ENCODE data around the gene PODXL2.
A peak's percentile ranks its signal among the peaks of the same experiment; 100 is the strongest.
"Not testable (repeated sequence)": the region's sequence is repeated elsewhere in the genome, so short reads cannot be mapped to it uniquely, and the experiment has no call there.

The PODXL2 gene

DNA sequence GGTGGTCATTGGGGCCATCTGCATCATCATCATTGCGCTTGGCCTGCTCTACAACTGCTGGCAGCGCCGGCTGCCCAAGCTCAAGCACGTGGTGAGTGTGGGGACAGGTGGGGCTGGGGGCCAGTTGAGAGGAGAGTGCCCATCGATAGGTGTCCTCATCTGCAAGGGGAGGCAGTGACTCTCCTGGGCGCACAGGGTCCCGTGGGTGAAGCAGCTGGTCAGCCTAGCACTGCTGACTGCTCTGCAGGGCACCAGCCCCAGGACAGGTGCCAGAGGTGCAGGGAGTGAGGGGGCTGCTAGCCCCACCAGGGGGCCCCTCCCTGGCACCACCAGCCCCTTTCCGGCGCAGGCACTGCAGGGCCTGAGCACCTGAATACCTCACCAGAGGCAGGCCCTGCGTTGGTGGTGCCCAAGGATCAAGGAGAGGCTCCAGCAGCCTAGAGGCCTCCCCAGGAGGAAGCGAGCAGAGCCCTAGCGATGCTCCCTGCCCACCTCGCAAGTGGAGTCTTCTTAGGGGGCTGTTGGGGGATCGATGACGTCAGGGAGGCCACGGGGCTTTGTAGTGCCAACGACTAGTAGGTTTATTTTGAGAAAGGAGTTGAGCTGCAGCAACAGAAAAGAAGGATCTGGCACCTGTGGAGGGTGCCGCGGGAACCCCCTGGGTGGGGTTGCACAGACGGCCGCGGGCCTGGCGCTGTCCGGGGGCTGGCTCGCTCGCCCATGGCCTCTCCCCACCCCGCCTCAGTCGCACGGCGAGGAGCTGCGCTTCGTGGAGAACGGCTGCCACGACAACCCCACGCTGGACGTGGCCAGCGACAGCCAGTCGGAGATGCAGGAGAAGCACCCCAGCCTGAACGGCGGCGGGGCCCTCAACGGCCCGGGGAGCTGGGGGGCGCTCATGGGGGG, 42.8 kb downstream of the PODXL2 start:
- Histone ChIP-seq H3K27ac (peak overlapping the region; percentile 79 to 99 (median 94)), H3K4me3 (peak overlapping the region; percentile 77 to 93 (median 89))

DNA sequence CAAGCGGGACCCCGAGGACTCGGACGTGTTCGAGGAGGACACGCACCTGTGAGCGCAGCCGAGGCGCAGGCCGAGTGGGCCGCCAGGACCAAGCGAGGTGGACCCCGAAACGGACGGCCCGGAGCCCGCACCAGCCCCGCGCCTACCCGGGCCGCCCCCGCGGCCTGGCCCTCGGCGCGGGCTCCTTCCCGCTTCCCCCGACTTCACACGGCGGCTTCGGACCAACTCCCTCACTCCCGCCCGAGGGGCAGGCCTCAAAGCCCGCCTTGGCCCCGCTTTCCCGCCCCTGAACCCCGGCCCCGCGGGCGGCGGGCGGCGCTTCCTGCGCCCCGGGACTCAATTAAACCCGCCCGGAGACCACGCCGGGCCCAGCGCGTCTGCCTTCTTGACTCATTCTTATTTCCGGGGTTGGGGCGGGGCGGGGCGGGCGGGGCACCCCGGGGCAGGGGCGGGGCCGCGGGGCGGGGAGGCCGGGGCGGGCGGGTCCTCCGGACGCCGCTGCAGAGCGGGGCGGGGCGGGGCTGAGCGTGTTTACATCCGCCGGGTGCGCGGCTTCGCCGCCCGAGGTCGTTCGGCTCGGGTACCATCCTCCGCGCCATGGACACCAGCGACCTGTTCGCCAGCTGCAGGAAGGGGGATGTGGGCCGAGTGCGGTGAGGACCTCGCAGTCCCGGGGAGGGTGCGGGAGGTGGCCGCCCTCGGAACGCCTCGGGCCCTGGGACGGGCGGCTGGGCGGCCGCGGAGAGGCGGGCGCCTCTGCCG, 43.6 kb downstream of the PODXL2 start, which contains the start of gene ABTB1:
Gene ABTB1 (plus strand): TSS at position 524 of the 762 bp plus-strand sequence. CDS start 74 bp downstream, at position 598.
- H3K27ac ChIP-seq: peak within 1 kb of the TSS; percentile 82 to 99 (median 94)
- peak within 1 kb of the TSS; percentile 77 to 93 (median 89) for H3K4me3 ChIP-seq

DNA sequence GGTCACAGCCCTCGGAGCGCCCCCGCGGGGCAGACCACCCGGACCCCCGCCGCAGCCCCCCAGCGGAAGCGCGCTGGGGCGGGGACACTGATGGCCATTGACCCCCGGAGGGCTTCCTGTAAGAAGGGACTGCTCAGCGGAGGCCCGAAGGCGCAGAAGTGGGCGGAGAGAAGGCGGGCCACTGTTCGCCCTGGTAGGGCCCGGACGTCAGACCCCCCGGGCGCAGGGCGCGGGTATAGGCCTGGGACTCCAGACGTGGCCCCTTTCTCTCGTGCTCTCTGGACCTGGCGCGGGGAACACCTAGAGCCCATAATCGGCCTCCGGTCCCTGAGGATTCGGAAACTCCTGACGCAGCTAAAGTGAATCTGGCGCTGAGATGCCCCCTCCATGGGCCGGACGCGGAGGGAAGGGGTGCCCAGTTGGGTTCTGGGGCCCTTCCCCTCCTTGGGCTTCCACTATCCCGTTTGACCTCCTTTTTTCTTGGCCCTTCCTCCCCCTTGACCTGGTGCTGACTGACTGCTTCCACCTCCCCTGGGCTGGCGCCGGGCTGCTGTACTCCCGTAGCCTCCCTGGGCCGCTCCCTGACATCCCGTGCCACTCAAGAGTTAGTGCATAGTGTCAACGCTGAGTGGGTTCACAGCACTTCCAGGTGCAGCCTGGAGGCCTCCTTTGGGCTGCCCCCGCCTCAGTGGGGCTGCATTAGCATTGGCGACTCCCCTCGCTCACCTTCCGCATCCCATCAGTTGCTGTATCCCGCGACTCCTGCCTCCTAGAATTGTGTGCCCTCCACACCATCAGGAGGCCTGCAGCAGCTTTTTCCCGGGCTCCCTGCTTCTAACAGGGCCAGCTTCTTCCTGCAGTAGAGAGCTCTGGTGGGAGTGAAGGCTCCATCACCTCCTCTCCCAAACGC, 44.5 kb downstream of the PODXL2 start:
- Histone ChIP-seq H3K27ac (peak overlapping the region; percentile 25 to 99 (median 91)), H3K4me3 (peak overlapping the region; percentile 77 to 93 (median 89))

DNA sequence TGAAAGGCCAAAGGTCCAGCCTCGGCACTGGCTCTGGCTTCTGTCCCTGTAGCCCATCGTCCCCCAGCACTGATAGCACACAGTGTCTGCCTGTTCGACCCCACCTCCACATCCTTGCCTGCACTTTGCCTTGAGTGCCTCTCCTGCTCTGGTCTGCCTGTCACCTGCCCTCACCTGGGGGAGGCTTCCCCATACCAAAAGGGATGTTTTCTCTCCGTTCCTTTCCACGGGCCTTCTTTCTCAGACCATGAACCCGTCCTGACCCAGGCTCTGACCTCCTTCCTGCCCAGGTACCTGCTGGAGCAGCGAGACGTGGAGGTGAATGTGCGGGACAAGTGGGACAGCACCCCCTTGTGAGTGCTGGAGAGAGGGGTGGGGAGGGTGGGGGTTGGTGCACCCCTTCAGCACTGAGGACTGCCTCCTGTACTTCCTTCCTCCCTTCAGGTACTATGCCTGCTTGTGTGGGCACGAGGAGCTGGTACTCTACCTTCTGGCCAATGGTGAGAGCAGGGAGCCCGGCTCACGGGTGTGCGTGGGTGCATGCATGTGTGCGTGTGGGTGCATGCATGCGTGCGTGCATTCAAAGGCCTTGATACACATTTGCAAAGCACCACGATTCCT, 45.2 kb downstream of the PODXL2 start:
- Histone ChIP-seq H3K27ac (peak overlapping the region in 7 of 21 experiments; percentile 72 to 99 (median 94)), H3K4me3 (peak overlapping the region in 4 of 7 experiments; percentile 80 to 93 (median 90))

DNA sequence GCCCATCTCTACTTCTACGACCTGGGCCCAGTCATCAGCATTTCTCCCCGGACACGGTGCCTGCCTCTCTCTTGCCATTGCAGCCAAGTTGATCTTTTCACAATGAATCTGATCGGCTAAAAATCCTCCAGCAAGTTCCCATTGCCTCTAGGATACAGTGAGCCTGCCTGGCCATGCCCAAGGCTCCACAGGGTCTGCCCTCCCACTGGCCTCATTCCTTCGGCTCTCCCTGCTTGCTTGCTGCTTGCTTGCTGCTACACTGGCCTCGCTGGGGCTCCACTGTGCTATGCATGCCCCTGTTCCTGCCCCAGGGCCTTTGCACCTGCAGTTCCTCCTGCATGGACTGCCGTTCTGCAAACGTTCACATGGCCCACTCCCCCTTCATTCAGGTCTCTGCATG, 45.8 kb downstream of the PODXL2 start:
- no peak overlapping the region for H3K27ac ChIP-seq
- no peak overlapping the region for H3K4me3 ChIP-seq

DNA sequence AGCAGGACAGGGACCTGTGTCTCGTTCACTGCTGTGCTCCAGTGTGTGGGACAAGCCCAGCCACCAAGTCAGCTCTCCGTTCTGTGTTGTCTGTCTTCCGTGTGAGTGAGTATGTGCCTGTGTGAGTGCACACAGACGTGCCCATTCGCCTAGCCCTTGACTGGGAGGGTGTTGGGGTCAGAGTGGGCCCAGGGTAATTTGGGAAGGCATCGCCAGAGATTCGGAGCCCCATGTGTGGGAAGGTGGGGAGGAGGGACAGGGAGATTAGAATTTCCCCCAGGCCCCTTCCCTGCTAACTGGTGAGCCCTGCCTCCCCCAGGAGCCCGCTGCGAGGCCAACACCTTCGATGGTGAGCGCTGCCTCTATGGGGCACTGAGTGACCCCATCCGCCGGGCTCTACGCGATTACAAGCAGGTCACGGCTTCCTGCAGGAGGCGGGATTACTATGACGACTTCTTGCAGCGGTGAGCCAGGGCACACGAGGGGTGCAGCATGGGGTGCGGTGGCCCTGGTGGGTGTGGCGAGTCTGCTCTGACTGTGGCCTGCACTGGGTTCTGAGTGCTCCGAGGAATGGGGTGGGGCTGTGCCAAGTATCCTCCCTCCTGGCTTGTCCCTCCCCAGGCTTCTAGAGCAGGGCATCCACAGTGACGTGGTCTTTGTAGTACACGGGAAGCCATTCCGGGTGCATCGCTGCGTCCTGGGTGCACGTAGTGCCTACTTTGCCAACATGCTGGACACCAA, 46.8 kb downstream of the PODXL2 start:
- Histone ChIP-seq H3K27ac (peak overlapping the region in 1 of 21 experiments; percentile 5), H3K4me3 (no peak overlapping the region)

DNA sequence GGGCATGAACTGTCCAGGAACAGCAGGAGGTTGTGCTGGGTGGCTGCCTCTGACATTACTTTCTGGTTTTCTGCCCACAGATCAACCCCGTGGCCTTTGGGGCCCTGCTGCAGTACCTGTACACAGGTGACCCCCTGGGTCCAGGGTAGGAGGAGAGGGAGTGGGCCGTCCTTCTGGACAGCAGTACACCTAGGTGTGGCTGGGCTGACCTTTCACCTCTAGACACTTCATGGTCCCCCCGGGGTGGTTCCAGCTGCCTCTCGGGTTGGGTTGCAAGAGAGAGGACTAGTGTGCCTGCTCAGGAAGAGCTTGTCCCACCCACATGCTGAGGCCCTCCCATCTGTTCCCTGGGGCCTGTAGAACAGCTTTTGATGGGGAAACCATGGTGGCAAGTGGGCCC, 47.5 kb downstream of the PODXL2 start:
- Histone ChIP-seq H3K4me3 (no peak overlapping the region), H3K27ac (peak overlapping the region in 1 of 21 experiments; percentile 5)

DNA sequence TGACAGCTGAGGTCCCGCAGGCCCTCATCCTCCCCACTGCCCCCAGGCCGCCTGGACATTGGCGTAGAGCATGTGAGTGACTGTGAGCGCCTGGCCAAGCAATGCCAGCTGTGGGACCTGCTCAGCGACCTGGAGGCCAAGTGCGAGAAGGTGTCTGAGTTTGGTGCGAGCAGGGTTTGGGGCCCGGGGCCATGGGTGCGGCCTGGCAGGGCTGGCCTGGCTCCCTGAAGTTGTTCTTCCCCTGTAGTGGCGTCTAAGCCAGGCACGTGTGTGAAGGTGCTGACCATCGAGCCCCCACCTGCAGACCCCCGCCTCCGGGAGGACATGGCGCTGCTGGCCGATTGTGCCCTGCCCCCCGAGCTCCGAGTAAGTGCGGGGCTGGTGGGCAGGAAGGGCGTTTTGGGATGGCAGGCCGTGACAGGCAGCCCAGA, 48.0 kb downstream of the PODXL2 start:
- Histone ChIP-seq H3K27ac (peak overlapping the region in 1 of 21 experiments; percentile 5), H3K4me3 (no peak overlapping the region)

DNA sequence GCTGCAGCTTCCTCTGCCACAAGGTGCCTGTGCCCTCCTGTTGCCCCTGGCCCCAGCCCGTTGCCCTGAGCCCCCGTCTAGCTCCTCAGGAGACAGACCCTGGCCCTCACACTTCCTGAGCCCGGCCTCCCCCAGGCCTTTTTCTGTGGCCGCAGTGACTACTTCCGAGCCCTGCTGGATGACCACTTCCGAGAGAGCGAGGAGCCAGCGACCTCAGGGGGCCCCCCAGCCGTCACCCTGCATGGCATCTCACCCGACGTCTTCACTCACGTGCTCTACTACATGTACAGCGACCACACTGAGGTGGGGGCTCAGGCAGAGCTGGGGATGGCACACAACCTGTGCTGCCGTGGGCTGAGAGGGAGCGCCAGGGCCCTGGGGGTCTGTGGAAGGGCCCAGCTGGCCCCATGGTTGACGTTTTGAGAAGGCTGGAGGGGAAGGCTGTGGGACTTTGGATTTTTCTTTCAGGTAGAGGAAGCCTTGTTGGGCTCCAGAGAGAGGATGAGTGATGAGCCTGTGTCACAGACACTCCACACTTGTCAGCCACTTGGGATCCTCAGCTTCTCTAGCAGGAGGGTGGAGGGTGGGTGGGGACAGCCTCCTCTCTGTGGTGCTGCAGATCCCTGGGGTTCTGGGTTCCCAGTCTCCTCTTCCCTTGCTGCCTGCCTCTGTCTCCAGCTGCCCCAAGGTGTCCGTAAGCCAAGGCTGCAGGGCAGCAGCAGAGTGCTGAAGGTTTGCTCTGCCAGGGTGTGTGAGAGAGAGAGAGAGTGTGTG, 48.7 kb downstream of the PODXL2 start:
- peak overlapping the region in 3 of 21 experiments; percentile 20 to 44 (median 30) for H3K27ac ChIP-seq
- no peak overlapping the region for H3K4me3 ChIP-seq

DNA sequence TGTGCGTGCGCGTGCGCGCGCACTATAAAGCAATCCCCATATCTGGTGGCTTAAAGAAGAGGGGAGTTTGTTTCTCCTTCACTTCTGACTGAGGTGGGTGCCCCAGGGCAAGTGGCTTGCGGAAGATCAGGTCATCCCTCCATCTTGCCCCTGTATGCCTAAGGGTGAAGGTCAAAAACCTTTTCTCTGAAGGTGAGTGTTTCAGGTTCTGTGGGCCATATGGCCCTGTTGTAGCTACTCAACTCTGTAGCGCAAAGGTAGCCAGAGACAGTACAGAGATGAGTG, 49.3 kb downstream of the PODXL2 start:
- peak overlapping the region in 2 of 21 experiments; percentile 30 to 44 for H3K27ac ChIP-seq
- H3K4me3 ChIP-seq: no peak overlapping the region

DNA sequence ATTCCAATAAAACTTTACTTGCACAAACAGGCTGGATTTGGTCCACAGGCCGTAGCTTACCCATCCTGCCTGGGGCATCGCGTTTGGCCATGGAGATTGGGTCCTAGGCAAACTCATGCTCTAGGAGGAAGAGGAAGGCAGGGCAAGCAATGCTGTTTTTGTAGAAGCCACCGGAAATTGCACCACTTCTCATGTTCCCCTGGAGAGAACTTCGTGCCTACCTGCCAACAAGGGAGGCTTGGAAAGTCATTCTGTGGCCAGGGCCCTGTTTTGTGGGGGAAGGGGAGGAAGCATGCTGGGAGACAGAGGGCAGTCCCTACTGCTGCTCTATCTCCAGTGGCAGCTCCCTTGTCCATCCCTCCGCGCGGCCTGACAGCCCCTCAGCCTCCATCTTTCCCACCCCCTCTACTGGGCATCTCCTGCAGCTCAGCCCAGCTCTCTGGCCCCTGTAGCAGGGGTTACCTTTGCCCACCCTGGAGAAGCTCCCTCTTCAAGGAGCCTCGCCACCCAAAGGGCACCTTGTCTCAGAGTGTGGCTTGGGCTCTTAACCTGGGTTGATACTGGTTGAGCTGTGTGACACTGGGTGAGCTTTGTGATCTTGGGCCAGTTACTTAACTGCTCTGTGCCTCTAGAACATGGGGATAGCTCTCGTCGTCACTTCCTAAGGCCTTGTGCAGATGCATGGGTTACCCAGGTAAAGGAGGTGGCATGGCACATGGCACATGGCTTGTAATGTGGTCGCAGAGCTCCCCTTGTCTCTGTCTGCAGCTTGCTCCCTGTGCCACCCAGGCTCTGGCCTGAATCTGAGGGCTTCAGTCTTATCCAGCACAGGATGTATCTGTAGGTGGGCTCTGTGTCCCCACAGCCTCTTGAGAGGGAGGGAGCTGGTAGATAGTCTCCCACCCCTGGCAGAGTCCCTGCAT, 49.9 kb downstream of the PODXL2 start:
- Histone ChIP-seq H3K4me3 (no peak overlapping the region), H3K27ac (no peak overlapping the region)

DNA sequence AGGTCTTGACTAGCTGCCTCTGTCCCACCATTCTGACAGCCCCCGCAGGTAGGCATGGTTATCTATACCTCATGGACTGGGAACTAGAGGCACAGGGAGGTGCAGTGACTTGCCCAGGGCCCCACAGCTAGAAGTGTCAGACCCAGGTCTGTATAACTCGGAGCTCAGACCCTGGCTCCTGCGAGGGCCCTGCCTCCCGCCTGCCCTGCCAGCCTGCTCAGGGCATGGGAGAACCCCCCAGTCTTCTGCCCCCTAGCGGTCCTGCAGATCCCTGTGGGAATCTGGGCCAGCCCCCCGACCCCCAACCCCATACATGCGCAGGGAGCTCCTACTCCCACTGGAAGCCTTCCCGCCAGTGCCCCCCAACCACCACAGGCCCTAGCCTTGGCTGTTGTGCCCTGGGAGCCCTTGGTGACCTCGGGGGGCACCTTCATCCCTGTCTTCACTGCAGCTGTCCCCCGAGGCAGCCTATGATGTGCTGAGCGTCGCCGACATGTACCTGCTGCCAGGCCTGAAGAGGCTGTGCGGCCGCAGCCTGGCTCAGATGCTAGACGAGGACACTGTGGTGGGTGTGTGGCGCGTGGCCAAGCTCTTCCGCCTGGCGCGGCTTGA, 50.7 kb downstream of the PODXL2 start:
- H3K27ac ChIP-seq: no peak overlapping the region

DNA sequence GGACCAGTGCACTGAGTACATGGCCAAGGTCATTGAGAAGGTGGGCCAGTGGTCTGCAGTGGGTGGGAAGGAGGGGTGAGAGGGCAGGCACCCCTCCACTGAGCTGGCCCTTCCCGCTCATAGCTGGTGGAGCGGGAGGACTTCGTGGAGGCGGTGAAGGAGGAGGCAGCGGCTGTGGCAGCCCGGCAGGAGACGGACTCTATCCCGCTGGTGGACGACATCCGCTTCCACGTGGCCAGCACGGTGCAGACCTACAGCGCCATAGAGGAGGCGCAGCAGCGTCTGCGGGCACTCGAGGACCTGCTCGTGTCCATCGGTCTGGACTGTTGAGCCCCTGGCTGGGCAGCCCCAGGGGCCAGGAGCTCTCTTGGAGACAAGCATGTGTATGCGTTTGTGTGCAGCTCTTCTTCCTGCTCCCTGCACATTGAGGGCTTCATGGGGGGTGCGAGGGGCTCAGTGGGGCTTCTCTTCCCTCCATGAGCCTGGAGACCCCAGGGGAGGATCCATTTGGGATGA, 51.2 kb downstream of the PODXL2 start:
- Histone ChIP-seq H3K4me3 (no peak overlapping the region), H3K27ac (no peak overlapping the region)

More for the DNA sequence above, 50.7 kb downstream of the PODXL2 start:
- H3K4me3 ChIP-seq: no peak overlapping the region

DNA sequence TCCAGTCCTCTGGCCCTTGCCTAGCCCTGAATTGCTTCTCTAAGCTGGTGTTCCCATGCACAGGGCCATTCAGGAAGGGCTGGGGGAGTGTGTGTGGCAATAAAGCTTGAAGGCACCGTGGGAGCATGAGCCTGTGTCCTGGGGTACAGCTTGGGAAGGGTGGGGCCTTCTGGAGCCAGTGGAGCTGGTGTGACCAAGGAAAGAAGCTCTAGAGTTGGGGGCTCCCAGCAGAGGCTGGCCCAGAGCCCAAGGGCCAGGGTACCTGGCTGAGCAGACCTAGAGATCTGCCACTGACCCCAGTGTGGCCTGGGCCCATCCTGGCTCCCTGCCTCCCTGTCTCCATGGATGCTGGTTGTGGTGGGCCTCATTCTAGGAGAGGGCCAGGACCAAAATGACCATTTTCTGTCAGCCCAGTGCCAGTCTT, 51.8 kb downstream of the PODXL2 start:
- Histone ChIP-seq H3K27ac (no peak overlapping the region), H3K4me3 (no peak overlapping the region)

DNA sequence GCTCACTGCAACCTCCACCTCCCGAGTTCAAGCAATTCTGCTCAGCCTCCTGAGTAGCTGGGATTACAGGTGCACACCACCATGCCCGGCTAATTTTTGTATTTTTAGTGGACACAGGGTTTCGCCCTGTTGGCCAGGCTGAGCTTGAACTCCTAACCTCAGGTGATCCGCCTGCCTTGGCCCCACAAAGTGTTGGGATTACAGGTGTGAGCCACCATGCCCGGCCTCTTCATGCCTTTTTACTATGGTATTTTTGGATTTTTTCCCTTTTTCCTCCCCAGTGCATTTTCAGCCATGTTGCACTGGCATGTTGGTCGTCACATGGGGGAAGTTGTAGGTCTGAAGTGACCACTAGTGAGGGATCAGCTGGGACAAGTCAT, 53.2 kb downstream of the PODXL2 start:
- not testable (repeated sequence) for H3K27ac ChIP-seq, H3K4me3 ChIP-seq

DNA sequence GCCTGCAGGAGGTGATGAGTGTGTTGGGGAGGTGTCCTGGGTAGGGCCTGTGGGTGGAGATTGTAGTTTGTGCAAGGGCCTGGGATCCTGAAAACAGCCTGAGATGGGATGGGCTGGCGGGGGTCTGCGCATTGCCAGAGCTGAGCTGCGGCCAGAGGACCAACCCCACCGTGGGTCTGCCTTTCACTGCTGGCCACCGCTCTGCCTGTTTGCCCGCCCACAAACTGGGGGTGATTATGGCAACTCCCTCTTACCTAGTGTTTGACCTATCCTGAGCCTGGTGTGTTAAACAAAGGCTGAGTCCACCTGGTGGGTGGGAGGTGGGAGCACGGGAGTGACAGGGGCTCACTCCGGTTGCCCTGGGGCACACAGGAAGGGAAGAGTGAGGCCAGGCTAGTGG, 53.6 kb downstream of the PODXL2 start:
- no peak overlapping the region for H3K27ac ChIP-seq
- no peak overlapping the region for H3K4me3 ChIP-seq
